ENCODE measurements around the gene REV3L. TPM values are rescaled to one million over a fixed set of nuclear protein-coding genes. Genes with fewer than 3 reads are reported as not detected.

The REV3L gene
- total RNA-seq, 4 donors from 2014 or later: 40.7 to 84.1 (median 52.6) TPM

DNA sequence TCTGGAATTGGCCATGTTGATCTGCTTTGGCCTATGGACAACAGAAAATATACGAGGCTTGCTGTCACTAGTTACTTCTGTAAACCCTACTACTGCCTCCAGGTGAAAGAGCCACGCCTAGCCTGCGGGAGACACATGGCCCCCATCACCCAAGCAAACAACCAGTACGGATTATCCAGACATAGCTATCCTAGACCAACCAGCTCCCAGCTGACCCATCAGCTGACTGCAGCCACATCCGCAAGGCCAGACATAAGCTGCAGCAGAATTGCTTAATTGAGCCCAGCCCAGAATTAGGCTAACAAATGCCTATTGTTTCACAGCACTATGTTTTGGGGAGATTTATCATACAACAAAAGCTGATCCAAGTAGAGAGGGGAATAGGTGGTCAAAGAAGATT, 13.5 kb downstream of the REV3L start:
- H3K4me3 ChIP-seq: no peak overlapping the region
- 60 to 85% methylated on average over 1 to 4 of the region's 5 CpGs for WGBS, 2 donors (ENCODE audit: low coverage in 1 of 2)
- H3K4me1 ChIP-seq: peaks cover 0 to 74% (median 9%) of the 10 kb centered on the region in 3 donors
- no peaks in the 10 kb centered on the region for H3K9me3 ChIP-seq
- TF ChIP-seq POLR2AphosphoS5 (IDR thresholded peaks at IDR 0.05): no peak
- TF ChIP-seq EP300 (IDR thresholded peaks at IDR 0.05): no peak
- TF ChIP-seq POLR2A (IDR thresholded peaks at IDR 0.05): no peak
- no peak for TF ChIP-seq CTCF (IDR thresholded peaks at IDR 0.05)
- H3K27me3 ChIP-seq: no peaks in the 10 kb centered on the region
- H3K36me3 ChIP-seq: peaks cover 0 to 4% of the 10 kb centered on the region in 2 donors
- ATAC-seq: no peak
- H3K27ac ChIP-seq: no peak overlapping the region

GRCh38 chr6:111468329-111469012, 14.5 kb downstream of the REV3L start:
- no peak for ATAC-seq
- peak overlapping the region; percentile 21 to 44 (median 36) for H3K27ac ChIP-seq
- no peaks in the 10 kb centered on the region for H3K9me3 ChIP-seq
- no peak overlapping the region for H3K4me3 ChIP-seq
- TF ChIP-seq EP300 (IDR thresholded peaks at IDR 0.05) (no peak), POLR2A (IDR thresholded peaks at IDR 0.05) (no peak), CTCF (IDR thresholded peaks at IDR 0.05) (no peak), POLR2AphosphoS5 (IDR thresholded peaks at IDR 0.05) (no peak)
- H3K4me1 ChIP-seq: peaks cover 2 to 72% (median 7%) of the 10 kb centered on the region in 3 donors
- H3K36me3 ChIP-seq: peaks cover 0 to 4% of the 10 kb centered on the region in 2 donors
- H3K27me3 ChIP-seq: no peaks in the 10 kb centered on the region
- WGBS, 2 donors (ENCODE audit: low coverage in 1 of 2): 34 to 37% methylated on average over 5 of the region's 5 CpGs

DNA sequence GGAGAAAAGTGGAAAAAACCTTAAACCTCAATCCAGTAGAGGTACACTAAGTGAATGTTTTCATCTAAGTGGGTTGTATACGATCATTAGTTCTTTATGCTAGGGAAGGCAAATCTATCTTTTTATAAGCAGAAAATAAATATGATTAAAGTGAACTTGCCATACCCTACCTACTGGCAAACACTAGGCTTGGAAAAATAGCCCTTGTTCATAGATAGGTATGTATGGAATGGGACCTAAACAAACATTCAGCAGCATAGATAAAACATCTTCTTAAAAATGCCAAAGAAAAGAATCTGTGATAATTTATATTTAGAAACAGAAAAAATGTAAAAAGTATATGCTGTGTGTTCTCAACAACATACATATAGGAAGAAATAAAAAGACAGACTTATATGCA, 18.8 kb downstream of the REV3L start:
- Histone ChIP-seq H3K36me3 (peaks cover 0 to 8% of the 10 kb centered on the region in 2 donors), H3K4me1 (peaks cover 2 to 64% (median 7%) of the 10 kb centered on the region in 3 donors), H3K27me3 (no peaks in the 10 kb centered on the region), H3K9me3 (no peaks in the 10 kb centered on the region), H3K4me3 (no peak overlapping the region), H3K27ac (peak overlapping the region in 1 of 4 donors; percentile 59)
- no peak for TF ChIP-seq EP300 (IDR thresholded peaks at IDR 0.05)
- no peak for TF ChIP-seq POLR2A (IDR thresholded peaks at IDR 0.05)
- no peak for TF ChIP-seq POLR2AphosphoS5 (IDR thresholded peaks at IDR 0.05)
- ATAC-seq: no peak
- WGBS, 2 donors (ENCODE audit: low coverage in 1 of 2): 79 to 91% methylated on average over 1 of the region's 1 CpG

DNA sequence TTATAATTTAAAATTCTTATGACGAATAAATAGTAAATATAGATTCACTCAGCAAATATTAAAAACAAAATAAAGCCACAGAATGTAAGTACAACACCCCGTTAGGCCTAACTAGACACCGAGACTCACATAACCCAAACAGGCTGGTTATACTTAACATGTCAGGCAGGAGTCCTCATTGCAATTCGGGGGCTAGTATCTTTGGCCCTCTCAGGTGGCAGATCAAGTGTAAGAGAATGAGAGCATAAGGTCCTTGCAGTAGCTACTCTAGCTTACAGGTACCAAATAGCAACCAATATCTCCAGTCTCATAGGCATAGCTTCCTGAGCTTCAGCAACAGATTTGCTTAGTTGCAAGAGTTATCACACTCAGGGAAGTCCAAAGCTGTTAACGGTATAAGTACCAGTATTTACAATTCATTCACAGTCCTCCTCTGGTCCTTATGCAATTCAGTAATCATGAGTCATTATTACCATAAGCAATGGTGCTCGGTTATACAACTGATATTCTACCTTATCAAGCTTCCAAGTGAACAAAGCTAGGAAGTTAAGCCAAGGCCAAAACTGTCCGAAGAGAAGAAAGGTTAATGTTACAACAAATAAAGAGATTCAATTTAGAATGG, 20.1 kb downstream of the REV3L start:
- H3K27ac ChIP-seq: peak overlapping the region in 3 of 4 donors; percentile 28 to 59 (median 42)
- no peaks in the 10 kb centered on the region for H3K27me3 ChIP-seq
- peak; percentile 58 for TF ChIP-seq POLR2AphosphoS5 (IDR thresholded peaks at IDR 0.05)
- no peak for TF ChIP-seq POLR2A (IDR thresholded peaks at IDR 0.05)
- H3K4me1 ChIP-seq: peaks cover 2 to 51% (median 7%) of the 10 kb centered on the region in 3 donors
- 50 to 54% methylated on average over 7 of the region's 7 CpGs for WGBS, 2 donors (ENCODE audit: low coverage in 1 of 2)
- ATAC-seq: no peak
- peaks cover 0 to 8% of the 10 kb centered on the region in 2 donors for H3K36me3 ChIP-seq
- no peak overlapping the region for H3K4me3 ChIP-seq
- no peaks in the 10 kb centered on the region for H3K9me3 ChIP-seq

- Histone ChIP-seq H3K27ac (peak overlapping the region in 1 of 4 donors; percentile 7), H3K4me1 (peaks cover 2 to 42% (median 2%) of the 10 kb centered on the region in 3 donors), H3K9me3 (no peaks in the 10 kb centered on the region), H3K4me3 (no peak overlapping the region), H3K27me3 (no peaks in the 10 kb centered on the region), H3K36me3 (peaks cover 0 to 8% of the 10 kb centered on the region in 2 donors)
- no peak for ATAC-seq
- no peak for TF ChIP-seq CTCF (IDR thresholded peaks at IDR 0.05)
- no peak for TF ChIP-seq POLR2A (IDR thresholded peaks at IDR 0.05)
- no peak for TF ChIP-seq EP300 (IDR thresholded peaks at IDR 0.05)
- TF ChIP-seq POLR2AphosphoS5 (IDR thresholded peaks at IDR 0.05): no peak
Measured at GRCh38 chr6:111461860-111462259, 21.2 kb downstream of the REV3L start.
